ENCODE data around the gene ENO1. TPM values are rescaled to one million over a fixed set of nuclear protein-coding genes. Genes with fewer than 3 reads are reported as not detected.

ENO1 gene
- total RNA-seq, 2 experiments from 2014 or later = 3,008 to 3,028 TPM

Small RNA genes lying within 50 kb of the gene (microRNA-seq; reads per million reads assigned to microRNA genes)
- not detected for gene MIR6728 (ENCODE audit: borderline microRNAs expressed, borderline number of aligned reads, borderline replicate concordance)

Other genes starting within 250 kb of the ENO1 start
- 10 to 100 TPM; 45.0 to 50.5 TPM for gene RERE, start 61.0 kb downstream of the ENO1 start, total RNA-seq
- gene CA6, start 67.2 kb upstream of the ENO1 start, total RNA-seq = under 1 TPM; 0.17 to 0.26 TPM
- not detected for gene SLC2A7, start 147.7 kb upstream of the ENO1 start, total RNA-seq
- not detected for gene SLC2A5, start 190.9 kb upstream of the ENO1 start, total RNA-seq